Measurements from ENCODE around the gene GNAS-AS1.

GRCh38 chr20:58772786-58773185 lies 77.9 kb downstream of the GNAS-AS1 start:
- TF ChIP-seq CTCF (conservative IDR thresholded peaks at IDR 0.05 in 1 of 2, IDR thresholded peaks at IDR 0.05 in 1 of 2; ENCODE audit: low read depth in 1 of 2, low read length in 2 of 2) (no peak), EZH2 (IDR thresholded peaks at IDR 0.05; ENCODE audit: low read length, missing control alignments) (no peak)
